Endothelial cell of umbilical vein (primary cell): ENCODE results near the gene PCGF3.

Experiments used
- EZH2 ChIP-seq: IDR thresholded peaks from 2 replicates; pipeline ENCODE4 v1.6.1; 2012; ENCODE audit warnings: borderline replicate concordance, low read depth, mild to moderate bottlenecking, moderate library complexity, low read length, inconsistent platforms; ENCODE audit not compliant: severe bottlenecking
- POLR2A ChIP-seq: IDR thresholded peaks from 2 replicates; pipeline ENCODE4 v1.6.1; 2012; ENCODE audit warnings: low read depth, mild to moderate bottlenecking, control low read depth, low read length
- POLR2AphosphoS5 ChIP-seq: IDR thresholded peaks from 2 replicates; pipeline ENCODE4 v1.6.1; 2012; ENCODE audit warnings: low read depth, mild to moderate bottlenecking, control low read depth, low read length, moderate library complexity; ENCODE audit not compliant: insufficient read depth
- TF ChIP-seq, protein P1 (sequence below), 2 donors: IDR thresholded peaks; 1 replicate in 1 of 2; 2 replicates in 1 of 2; pipeline ENCODE4 v1.5.1; 2011; ENCODE audit warnings: low read length in 2 of 2, mild to moderate bottlenecking in 2 of 2, moderate library complexity in 2 of 2, control low read depth in 1 of 2, inconsistent platforms in 1 of 2, low read depth in 1 of 2; ENCODE audit not compliant: insufficient read depth in 1 of 2; ENCODE audit errors: extremely low read depth in 1 of 2

- TF ChIP-seq POLR2A (no peak), EZH2 (no peak), POLR2AphosphoS5 (no peak)
- TF ChIP-seq, protein P1, sequence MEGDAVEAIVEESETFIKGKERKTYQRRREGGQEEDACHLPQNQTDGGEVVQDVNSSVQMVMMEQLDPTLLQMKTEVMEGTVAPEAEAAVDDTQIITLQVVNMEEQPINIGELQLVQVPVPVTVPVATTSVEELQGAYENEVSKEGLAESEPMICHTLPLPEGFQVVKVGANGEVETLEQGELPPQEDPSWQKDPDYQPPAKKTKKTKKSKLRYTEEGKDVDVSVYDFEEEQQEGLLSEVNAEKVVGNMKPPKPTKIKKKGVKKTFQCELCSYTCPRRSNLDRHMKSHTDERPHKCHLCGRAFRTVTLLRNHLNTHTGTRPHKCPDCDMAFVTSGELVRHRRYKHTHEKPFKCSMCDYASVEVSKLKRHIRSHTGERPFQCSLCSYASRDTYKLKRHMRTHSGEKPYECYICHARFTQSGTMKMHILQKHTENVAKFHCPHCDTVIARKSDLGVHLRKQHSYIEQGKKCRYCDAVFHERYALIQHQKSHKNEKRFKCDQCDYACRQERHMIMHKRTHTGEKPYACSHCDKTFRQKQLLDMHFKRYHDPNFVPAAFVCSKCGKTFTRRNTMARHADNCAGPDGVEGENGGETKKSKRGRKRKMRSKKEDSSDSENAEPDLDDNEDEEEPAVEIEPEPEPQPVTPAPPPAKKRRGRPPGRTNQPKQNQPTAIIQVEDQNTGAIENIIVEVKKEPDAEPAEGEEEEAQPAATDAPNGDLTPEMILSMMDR (IDR thresholded peaks at IDR 0.05; ENCODE audit: extremely low read depth in 1 of 2, insufficient read depth in 1 of 2, low read depth in 1 of 2, low read length in 2 of 2) = no peak
These were observed 20.9 kb upstream of the PCGF3 start for GRCh38 chr4:684623-685327.
